Psoas muscle (tissue), 8 donors: ENCODE results near the gene CAMKMT. TPM values are rescaled to one million over a fixed set of nuclear protein-coding genes. Genes with fewer than 3 reads are reported as not detected.

Experiments used
- ATAC-seq, 4 donors: fragments of 200-7000 bp; cut with Tn5 transposase; one replicate each; pipeline ENCODE4 v1.9.1; 2020; ENCODE audit warnings: moderate library complexity in 3 of 4, mild to moderate bottlenecking in 2 of 4
- DNase-seq, 2 donors: peaks; one replicate each; pipeline ENCODE4 v3.0.0-alpha.2; 2020
- H3K27ac ChIP-seq: fragments of 200-600 bp; one replicate; pipeline ENCODE4 v1.8.0; 2022
- H3K27me3 ChIP-seq, 3 donors: fragments of 200-600 bp in 1 of 3; one replicate each; pipeline versions ENCODE4 v1.6.1 to v1.8.0; 2013 to 2022; ENCODE audit warnings: low read length in 2 of 3, mild to moderate bottlenecking in 2 of 3, moderate library complexity in 1 of 3; ENCODE audit not compliant: insufficient read depth in 3 of 3
- H3K36me3 ChIP-seq, 2 donors: fragments of 200-600 bp in 1 of 2; one replicate each; pipeline versions ENCODE4 v1.6.1 to v1.8.0; 2013 to 2022; ENCODE audit warnings: low read depth in 1 of 2, mild to moderate bottlenecking in 1 of 2, moderate library complexity in 1 of 2; ENCODE audit not compliant: insufficient read depth in 1 of 2
- H3K4me1 ChIP-seq: fragments of 200-600 bp; one replicate; pipeline ENCODE4 v1.8.0; 2022
- H3K4me3 ChIP-seq: fragments of 200-600 bp; one replicate; pipeline ENCODE4 v1.8.0; 2022; ENCODE audit warnings: mild to moderate bottlenecking
- H3K9me3 ChIP-seq: fragments of 200-600 bp; one replicate; pipeline ENCODE4 v1.8.0; 2022
- WGBS, 3 donors: extraction: QIAGEN DNeasy Blood & Tissue Kit; methylation state at CpG; one replicate each; pipeline versions ENCODE4 v1.1.6 to v1.1.7; 2013; 5-methylcytosine and 5-hydroxymethylcytosine counted together
- intact Hi-C, 2 donors: fragments of 100-400 bp; cut with DNase I; formaldehyde crosslinking; loops; one replicate each; pipeline versions ENCODE4 v1.11.0 to v1.14.2; 2022
- polyA plus RNA-seq, 3 donors: library from polyadenylated mRNA; stranded (reverse); fragments of 200-250 nt; gene quantifications; one replicate each; pipeline ENCODE4 v1.2.3, GENCODE V29; 2013
- total RNA-seq, 4 donors: library from RNA; stranded (reverse); fragmentation: NEBNext Ultra II Directional in 2 of 4; extraction: Animal tissue kit (Norgen Biotek cat#: 25700) in 2 of 4; gene quantifications; one replicate each; pipeline versions ENCODE4 v1.2.1 to v1.2.4, GENCODE V29; 2021 to 2023
- TF ChIP-seq, protein P1 (sequence below): fragments of 200-600 bp; IDR thresholded peaks from one replicate; pipeline ENCODE4 v1.8.0; 2022; ENCODE audit warnings: antibody characterized with exemption
- donor health status: healthy with polysubstance abuse.
- donor health status: DM: no; HTN: no; CAD: no; lungs with moderate emphysema.
- donor health status: Bipolar disorder and iron deficiency.
- donor health status: healthy.
- donor health status: DM: yes; HTN: yes; CAD: no.
- donor health status: DM: no; HTN: no; CAD: no.
- donor health status: DM: no; HTN: no; CAD: no.
- donor health status: DM: yes; HTN: yes; CAD: no.

The CAMKMT gene
- total and polyA plus RNA-seq, 7 donors: 2.8 to 7.3 (median 4.5) TPM

DNA sequence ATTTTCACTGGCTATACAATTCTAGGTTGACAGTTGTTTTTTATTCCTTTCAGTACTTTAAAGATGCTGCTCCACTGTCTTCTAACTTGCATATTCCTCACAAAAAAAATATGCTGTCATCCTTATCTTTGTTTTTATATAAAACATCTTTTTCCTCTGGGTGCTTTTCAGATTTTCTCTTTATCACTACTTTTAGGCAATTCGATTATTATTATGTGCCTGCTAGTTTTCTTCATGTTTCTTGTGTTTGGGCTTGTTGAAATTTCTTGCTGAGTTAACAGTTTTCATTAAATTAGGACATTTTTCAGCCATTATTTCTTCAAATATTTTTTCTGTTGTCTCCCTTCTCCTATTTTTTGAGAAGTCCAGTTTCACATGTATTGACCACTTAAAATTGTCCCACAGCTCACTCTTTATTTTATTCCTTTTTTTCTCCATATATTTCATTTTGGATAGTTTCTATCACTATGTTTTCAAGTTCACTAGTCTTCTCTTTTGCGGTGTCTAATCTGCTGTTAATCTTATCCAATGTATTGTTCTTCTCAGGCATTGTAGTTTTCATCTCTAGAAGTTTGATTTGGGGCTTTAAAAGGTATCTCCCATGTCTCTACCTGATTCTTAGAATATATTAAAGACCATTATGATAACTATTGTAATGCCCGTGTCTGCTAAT is 374.7 kb downstream of the CAMKMT start:
- no peak for DNase-seq
- no peak for ATAC-seq
- no peaks in the 10 kb centered on the region for H3K27me3 ChIP-seq
- H3K4me1 ChIP-seq: peaks cover 10% of the 10 kb centered on the region
- no peaks in the 10 kb centered on the region for H3K36me3 ChIP-seq
- TF ChIP-seq, protein P1, sequence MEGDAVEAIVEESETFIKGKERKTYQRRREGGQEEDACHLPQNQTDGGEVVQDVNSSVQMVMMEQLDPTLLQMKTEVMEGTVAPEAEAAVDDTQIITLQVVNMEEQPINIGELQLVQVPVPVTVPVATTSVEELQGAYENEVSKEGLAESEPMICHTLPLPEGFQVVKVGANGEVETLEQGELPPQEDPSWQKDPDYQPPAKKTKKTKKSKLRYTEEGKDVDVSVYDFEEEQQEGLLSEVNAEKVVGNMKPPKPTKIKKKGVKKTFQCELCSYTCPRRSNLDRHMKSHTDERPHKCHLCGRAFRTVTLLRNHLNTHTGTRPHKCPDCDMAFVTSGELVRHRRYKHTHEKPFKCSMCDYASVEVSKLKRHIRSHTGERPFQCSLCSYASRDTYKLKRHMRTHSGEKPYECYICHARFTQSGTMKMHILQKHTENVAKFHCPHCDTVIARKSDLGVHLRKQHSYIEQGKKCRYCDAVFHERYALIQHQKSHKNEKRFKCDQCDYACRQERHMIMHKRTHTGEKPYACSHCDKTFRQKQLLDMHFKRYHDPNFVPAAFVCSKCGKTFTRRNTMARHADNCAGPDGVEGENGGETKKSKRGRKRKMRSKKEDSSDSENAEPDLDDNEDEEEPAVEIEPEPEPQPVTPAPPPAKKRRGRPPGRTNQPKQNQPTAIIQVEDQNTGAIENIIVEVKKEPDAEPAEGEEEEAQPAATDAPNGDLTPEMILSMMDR: no peak
- WGBS, 3 donors: 90 to 94% (median 93%) methylated on average over 3 of the region's 3 CpGs
- peaks cover 4% of the 10 kb centered on the region for H3K9me3 ChIP-seq
- no peak overlapping the region for H3K27ac ChIP-seq
- H3K4me3 ChIP-seq: no peak overlapping the region
- intact Hi-C loops: no loop called here

DNA sequence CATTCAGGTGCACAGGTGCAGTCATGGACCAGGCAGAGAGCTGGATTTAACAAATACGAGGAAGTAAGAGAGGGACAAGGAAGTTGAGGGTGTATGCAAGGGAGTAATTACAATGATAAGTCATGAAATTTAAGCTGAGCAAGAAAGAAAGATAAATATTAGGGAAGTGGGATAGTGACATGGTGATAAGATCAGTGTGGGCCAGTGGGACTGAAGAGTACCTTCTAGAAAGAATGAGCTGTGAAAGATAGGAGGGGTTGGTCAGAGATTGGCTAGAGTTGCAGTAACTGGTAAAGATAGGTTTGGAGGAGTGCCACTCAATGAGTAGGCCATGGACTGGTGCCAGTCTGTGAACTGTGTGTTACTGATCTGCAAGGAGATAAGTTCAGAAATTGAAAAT is 378.9 kb downstream of the CAMKMT start:
- Histone ChIP-seq H3K36me3 (no peaks in the 10 kb centered on the region), H3K4me3 (no peak overlapping the region), H3K27ac (no peak overlapping the region), H3K9me3 (peaks cover 4% of the 10 kb centered on the region), H3K4me1 (peaks cover 18% of the 10 kb centered on the region), H3K27me3 (no peaks in the 10 kb centered on the region)
- ATAC-seq (peak in 3 of 4 donors; percentile 39 to 67 (median 50)), DNase-seq (no peak)
- intact Hi-C loops: no loop called here
- TF ChIP-seq, protein P1: no peak
- WGBS, 3 donors: 66 to 68% (median 66%) methylated on average over 1 of the region's 1 CpG

DNA sequence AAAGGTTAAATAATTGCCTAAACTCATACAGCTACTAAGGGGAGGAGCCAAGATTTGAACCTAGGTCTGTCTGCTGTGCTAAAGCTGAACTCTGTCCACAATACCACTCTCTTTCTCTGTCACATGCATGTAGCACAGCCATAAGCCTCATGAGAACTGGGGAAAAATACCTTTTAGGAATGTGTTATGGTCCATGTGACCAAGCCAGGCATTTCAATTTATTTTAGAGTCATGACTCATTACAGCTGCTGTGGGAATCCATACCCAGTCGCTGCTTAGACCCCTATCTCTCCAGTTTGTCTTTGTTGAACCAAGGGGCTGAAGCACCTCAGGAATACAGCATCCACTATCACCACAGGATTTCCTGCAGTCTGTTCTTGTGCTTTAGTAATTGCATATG is 379.8 kb downstream of the CAMKMT start:
- Histone ChIP-seq H3K9me3 (peaks cover 1% of the 10 kb centered on the region), H3K27me3 (no peaks in the 10 kb centered on the region), H3K27ac (no peak overlapping the region), H3K4me1 (peaks cover 24% of the 10 kb centered on the region), H3K36me3 (no peaks in the 10 kb centered on the region), H3K4me3 (no peak overlapping the region)
- ATAC-seq: peak; percentile 63 to 79 (median 65)
- no peak for DNase-seq
- WGBS, 3 donors: 42 to 70% (median 43%) methylated on average over 1 of the region's 1 CpG
- TF ChIP-seq, protein P1: no peak
- intact Hi-C loops: no loop called here

DNA sequence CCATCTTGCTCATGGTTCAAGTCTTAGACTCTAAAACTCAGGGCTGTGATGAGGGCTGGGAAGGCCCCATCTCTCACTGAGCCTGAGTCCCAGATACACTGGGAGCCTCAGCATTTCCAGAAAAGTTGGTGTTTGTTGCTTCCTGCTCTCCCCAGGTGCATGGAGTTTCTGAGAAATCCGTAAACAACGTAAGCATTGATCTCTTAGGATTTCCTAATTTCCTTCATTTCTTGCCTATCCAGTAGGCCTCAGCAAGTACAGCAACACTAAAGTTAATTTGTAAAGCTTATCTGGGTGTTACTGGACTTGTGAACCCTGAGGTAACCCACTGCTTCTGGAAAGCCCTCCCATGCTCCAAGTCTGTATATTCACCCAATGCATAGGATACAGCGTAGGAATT is 380.3 kb downstream of the CAMKMT start:
- Histone ChIP-seq H3K9me3 (no peaks in the 10 kb centered on the region), H3K27ac (no peak overlapping the region), H3K4me3 (no peak overlapping the region), H3K4me1 (peaks cover 27% of the 10 kb centered on the region), H3K36me3 (no peaks in the 10 kb centered on the region), H3K27me3 (no peaks in the 10 kb centered on the region)
- 95 to 98% (median 96%) methylated on average over 3 of the region's 3 CpGs for WGBS, 3 donors
- intact Hi-C loops: no loop called here
- DNase-seq (no peak), ATAC-seq (no peak)
- TF ChIP-seq, protein P1: no peak

DNA sequence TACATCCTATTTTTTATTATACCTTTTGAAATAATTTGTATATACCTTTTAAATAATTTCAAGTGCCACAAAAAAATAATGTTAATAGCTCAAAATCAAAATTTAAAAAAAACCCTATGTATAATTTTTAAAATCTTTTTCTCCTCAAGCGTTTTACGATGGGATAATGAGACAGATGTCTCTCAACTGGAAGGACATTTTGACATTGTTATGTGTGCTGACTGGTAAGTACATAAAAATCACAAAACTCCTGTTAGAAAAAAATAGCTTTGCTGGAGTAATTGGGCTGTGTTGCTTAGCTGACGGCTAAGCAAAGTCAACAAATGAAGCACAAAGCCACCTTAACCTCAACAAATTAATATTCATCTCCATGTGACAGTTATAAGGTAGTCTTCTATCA is 381.7 kb downstream of the CAMKMT start:
- Histone ChIP-seq H3K36me3 (no peaks in the 10 kb centered on the region), H3K27me3 (no peaks in the 10 kb centered on the region), H3K4me3 (no peak overlapping the region), H3K9me3 (no peaks in the 10 kb centered on the region), H3K4me1 (peaks cover 27% of the 10 kb centered on the region), H3K27ac (no peak overlapping the region)
- intact Hi-C loops: no loop called here
- ATAC-seq (no peak), DNase-seq (no peak)
- TF ChIP-seq, protein P1: no peak
- 94 to 98% (median 96%) methylated on average over 3 of the region's 3 CpGs for WGBS, 3 donors
